SHP77 (cell line): ENCODE data around the gene OTULIN.

ENCODE experiments used
- DNase-seq, 2 experiments: peaks; one replicate each; lab custom pipeline; 2025; lab: John Stamatoyannopoulos, UW

Gene OTULIN

DNA sequence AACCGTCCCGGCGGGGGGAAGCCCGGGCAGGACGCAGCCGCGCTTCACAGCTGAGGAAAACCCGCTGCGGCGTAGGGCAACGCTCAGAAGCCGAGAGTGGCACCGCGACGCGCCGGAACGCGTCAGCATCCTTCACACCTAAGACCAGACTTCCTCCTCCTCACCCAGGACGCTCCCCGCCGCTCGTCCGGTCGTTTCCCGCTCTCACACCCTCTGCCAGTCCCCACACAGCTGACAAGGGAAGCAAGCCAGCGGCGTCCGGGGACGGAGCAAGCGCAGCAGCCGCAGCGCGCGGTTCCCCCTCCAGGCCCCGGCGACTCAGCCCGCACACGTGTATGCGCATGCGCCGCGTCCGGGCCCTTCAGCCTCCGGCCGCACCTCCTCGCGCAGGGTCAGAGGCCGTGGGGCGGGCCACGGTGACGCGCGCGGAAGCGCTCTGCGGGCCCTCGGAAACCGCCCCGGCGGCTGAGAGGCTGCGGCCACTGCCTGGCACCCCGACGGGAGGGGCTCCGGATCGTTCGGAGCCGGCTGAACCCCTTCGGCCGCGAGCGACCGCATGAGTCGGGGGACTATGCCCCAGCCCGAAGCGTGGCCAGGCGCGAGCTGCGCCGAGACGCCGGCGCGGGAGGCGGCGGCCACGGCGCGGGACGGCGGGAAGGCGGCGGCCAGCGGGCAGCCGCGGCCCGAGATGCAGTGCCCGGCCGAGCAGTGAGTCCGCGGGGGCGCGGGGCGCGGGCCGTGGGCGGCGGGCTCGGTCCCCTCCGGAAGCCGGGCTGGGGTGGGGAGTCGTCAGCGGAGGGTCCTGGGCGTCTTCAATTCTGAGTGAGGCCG, at the start of gene OTULIN:
Gene OTULIN (plus strand): TSS at position 449 of the 831 bp plus-strand sequence. CDS start 108 bp downstream, at position 557.
- DNase-seq: peak; percentile 79 to 92

DNA sequence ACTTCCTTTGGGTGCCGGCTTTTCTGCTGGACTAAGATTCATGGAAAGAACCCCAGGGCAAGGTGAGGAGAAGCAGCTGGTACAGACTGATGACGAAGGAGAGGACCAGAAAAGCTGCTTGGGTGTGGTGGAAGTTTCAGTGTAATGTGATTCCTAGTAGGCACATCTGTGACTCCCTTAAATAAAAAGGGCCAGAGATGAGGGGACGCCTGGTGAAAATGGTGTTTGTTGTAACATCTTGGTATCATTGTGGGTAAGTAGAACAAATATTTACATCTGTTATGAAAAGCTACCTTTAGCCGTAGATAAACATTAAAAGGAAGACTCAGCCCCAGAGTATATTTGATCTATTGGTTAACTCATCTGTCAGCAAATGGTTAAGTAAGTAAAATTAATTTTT, 49.2 kb upstream of the OTULIN start:
- DNase-seq: peak; percentile 89 to 90

- DNase-seq: no peak
These were observed 47.1 kb upstream of the OTULIN start for GRCh38 chr5:14617441-14617840.

- DNase-seq: no peak
These were observed 37.2 kb upstream of the OTULIN start for GRCh38 chr5:14627270-14627669.

DNA sequence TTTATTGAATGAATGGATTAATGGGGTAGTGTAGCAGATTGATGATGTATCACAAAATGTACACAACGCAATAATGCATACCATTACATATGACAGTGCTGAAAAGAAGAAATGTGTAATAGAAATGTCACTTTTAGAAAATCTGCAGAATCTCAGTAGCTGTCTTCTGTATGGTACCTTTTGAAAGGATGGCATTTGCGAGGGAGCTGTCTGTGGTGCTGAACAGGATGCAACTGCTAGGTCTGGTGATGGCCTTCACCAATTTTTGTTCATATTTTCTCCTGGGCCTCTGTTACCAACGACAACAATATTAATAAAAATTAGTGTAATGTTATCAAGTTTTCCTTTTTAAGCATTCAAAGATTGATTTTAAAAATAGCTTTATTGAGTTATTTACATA, 36.2 kb upstream of the OTULIN start:
- no peak for DNase-seq

DNA sequence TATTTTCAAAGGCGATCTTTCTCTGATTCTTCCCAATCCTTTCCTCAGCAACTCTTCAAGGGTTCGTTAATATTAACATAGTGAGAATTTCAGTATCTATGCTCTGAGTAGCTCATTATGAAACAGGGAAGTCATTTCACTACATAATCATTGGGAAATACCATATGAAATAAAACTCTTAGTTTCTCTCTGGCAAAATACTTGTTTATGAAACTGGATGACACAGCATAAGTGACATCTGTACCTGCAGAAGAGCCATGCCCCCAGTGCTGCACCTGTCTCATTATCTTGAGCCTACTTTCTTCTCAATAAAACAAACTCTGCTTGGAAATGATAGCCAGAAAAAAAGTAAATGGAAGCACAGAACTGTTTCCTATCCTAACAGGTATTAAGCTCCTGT, 33.8 kb upstream of the OTULIN start:
- no peak for DNase-seq

DNA sequence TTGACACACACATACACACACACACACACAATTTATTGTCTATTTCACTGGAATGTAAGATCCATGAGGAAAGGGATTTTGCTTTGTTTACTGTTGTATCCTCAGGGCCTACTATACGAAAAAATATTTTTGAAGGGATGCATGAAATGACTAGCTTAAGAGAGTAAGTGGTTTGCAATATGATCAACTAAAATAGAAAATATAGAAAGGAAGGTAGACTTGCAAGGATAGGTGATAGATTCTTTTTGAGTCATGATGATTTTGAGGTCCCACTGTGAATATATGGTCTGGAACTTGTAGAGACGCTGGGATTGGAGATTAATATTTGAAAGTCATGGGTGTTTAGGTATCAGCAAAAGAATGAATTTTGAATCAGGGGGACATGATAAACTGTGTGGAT, 28.9 kb upstream of the OTULIN start:
- DNase-seq: no peak

GRCh38 chr5:14640765-14641164, 23.8 kb upstream of the OTULIN start:
- DNase-seq: no peak

- DNase-seq: no peak
These were observed 19.8 kb upstream of the OTULIN start for GRCh38 chr5:14644623-14645237.

DNA sequence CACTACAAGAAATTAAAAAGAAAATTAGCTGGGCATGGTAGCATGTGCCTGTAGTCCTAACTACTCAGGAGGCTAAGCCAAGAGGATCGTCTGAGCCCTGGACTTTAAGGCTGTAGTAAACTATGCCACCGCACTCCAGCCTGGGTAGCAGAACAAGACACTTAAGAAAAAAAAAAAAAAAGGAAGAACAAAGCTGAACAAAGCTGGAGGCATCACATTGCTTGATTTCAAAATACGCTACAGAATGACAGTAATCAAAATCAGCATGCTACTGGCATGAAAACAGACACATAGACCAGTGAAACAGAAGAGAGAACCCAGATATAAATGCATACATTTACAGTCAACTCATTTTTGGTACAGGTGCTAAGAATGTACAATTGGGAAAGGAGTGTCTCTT, 14.5 kb upstream of the OTULIN start:
- DNase-seq: no peak

DNA sequence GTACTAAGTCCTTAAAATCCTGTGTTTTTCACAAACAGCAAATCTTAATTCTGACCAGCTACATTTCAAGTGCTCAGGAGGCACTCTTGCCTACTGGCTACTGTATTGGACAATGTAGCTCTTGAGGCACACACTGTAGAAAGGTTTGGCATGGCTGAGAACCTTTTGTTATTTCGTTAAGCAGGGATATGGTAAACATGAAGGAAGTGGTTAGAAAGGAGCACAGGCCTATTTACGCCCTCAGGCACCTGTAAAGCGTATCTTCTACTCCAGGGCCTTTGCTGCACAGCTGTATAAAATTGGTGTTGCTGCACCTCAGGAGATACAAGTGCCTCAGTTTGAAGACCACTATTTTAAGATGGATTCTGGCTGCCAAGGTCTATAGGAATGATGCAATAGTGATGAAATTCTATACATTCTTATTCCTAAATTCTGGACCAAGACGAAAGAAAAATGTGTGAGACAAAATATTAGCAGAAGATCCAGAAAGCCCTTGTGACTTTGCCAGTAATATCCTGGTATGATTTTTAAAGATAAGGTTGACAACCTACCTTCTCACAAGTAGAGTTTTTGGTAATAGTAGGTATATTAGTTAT, 9.3 kb upstream of the OTULIN start:
- DNase-seq: no peak

- no peak for DNase-seq
These were observed 7.6 kb upstream of the OTULIN start for GRCh38 chr5:14656898-14657297.

DNA sequence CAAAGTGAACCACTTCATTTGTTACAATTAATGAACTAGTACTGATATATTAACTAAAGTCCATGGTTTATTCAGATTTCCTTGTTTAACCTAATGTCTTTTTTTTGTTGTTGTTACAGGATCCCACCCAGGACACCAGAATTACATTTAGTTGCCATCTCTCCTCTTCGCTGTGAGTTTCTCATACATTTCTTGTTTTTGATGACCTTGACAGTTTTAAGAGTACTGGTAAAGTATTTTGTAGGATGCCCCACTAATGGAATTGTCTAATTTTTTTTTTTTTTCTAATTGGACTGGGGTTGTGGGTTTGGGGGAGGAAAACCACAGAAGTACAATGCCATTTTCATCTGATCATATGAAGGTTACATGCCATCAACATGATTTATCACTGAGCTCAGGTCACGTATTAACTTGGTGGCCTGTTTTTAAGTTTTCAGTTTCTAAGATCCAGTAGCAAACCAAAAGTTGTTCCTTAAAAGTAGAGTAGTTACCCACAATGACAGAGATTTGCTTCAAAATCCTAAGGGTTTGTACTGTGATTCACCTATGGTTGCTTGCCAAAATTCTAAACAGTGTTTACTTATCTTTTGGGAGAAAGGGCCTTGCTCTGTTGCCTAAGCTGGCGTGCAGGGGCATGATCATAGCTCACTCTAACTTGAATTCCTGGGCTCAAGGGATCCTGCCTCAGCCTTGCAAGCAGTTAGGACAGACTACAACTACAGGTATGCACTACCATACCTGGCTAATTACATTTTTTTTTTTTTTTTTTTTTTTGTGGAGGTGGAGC, 4.5 kb upstream of the OTULIN start:
- DNase-seq: no peak

DNA sequence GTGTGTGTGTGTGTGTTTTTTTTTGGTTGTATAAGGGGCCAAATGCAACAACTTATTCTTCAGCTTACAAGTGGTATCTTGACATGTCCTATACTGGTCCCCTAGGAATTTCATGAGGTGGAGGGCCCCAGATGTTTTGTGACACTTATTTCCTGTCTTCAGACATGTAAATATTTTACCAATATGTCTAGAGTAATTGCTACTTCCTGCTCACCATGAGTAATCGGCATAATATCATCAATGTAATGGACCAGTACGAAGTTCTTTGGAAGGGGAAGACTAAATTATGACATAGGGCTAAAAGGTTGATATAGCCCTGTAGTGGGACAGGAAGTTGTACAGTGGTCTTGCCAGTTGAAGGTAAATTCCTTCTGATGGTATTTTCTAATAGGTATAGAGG, 3.7 kb upstream of the OTULIN start:
- no peak for DNase-seq

- no peak for DNase-seq
These were observed 1.7 kb upstream of the OTULIN start for GRCh38 chr5:14662721-14663260.

GRCh38 chr5:14663734-14664269, 716 bp upstream of the OTULIN start:
- DNase-seq: no peak

- peak in 1 of 2 experiments; percentile 37 for DNase-seq
These were observed 744 bp downstream of the OTULIN start for GRCh38 chr5:14665101-14665822.

DNA sequence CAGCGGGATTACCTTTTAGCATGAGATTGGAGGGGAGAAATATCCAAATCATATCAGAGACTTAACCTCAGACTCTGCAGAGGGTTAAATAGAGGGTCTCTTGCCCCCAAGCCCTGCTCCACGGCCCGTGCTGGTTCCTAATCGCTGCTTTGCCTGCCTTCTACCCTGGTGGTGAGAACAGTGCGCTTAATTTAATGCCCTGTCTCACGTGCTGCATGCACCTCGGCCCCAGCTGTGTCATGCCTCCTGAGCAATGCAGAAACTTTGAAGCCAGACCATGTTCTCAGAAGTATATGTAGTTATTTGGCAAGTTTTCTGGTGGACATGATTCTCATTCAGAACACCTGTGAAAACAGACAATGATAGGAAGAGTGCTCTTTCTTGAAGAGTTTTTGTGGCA, 1.4 kb downstream of the OTULIN start:
- DNase-seq: peak; percentile 33 to 59

- DNase-seq: no peak
These were observed 1.8 kb downstream of the OTULIN start for GRCh38 chr5:14666357-14666756.

- DNase-seq: no peak
These were observed 2.8 kb downstream of the OTULIN start for GRCh38 chr5:14667290-14667689.

DNA sequence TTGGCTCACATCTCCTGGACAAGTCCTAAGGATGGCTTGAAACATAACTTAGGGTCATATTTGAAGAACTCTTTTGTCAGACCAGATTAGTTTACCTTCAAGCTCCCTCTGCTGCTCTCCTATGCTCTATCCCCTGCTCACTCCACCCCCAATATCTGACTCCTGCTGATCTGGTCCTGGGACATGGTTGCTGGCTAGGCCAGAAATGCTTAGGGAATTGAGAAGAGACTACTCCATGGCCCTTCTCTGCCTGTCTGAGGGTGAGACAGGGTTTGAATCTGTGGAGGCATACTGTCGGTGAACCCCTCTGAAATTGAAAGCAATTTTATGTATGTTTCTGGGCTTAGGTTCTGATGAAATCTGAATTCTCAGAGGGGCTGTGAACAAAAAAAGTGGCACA, 3.3 kb downstream of the OTULIN start:
- no peak for DNase-seq
